HepG2 (cell line): ENCODE results near the gene PIGL. TPM values are rescaled to one million over a fixed set of nuclear protein-coding genes. Genes with fewer than 3 reads are reported as not detected.
A peak's percentile ranks its signal among the peaks of the same experiment; 100 is the strongest.

Experiments used
- ATAC-seq: fragments of 200-7000 bp; cut with Tn5 transposase; 3 replicates; pipeline ENCODE4 v1.9.1; 2020; ENCODE audit warnings: mild to moderate bottlenecking, moderate library complexity
- BruUV-seq: library from RNA; stranded (reverse); fragments of 400-500 nt; replicated peaks from 2 replicates; lab custom pipeline; 2021; lab: Mats Ljungman, UMichigan
- CTCF ChIA-PET: fragments of 300-600 bp; formaldehyde crosslinking; extraction: SDS; loops from one replicate; lab custom pipeline; 2021; ENCODE audit warnings: low total read pairs, inconsistent platforms, low intra/inter-chr PET ratio; lab: Yijun Ruan, JAX
- POLR2A ChIA-PET: fragments of 350-600 bp; sonication (Branson Sonifier 250); formaldehyde crosslinking; loops from one replicate; lab custom pipeline; 2020; ENCODE audit warnings: antibody characterized with exemption, inconsistent platforms; lab: Yijun Ruan, JAX
- DNase-seq: peaks from one replicate; pipeline ENCODE4 v3.0.0-alpha.2; 2015; ENCODE audit warnings: low spot score
- FAIRE-seq: peaks from 3 replicates; lab custom pipeline; 2011; peaks lifted over from hg19 to GRCh38; lab: Jason Lieb, UNC
- H2AFZ ChIP-seq: one replicate; pipeline ENCODE4 v1.6.1; 2011; ENCODE audit warnings: low read length, inconsistent platforms
- H3K27ac ChIP-seq: fragments of 300-600 bp; 3 replicates; pipeline ENCODE4 v1.8.0; 2011; ENCODE audit warnings: mixed run types, mild to moderate bottlenecking, mixed read lengths, low read length, inconsistent platforms; ENCODE audit not compliant: insufficient read depth; ENCODE audit errors: extremely low read length
- H3K27me3 ChIP-seq, 2 experiments: fragments of 200-600 bp in 1 of 2; 2 replicates in 1 of 2; 3 replicates in 1 of 2; pipeline versions ENCODE4 v1.6.0 to v1.8.0; 2011; ENCODE audit warnings: low read length in 2 of 2, mild to moderate bottlenecking in 2 of 2, moderate library complexity in 2 of 2, inconsistent platforms in 1 of 2; ENCODE audit not compliant: insufficient read depth in 2 of 2, control insufficient read depth in 1 of 2
- H3K36me3 ChIP-seq, 2 experiments: fragments of 200-600 bp in 1 of 2; replicated peaks in 1 of 2; 2 replicates in 1 of 2; 3 replicates in 1 of 2; pipeline versions ENCODE4 v1.5.1 to v1.8.0; 2011; ENCODE audit warnings: low read length in 2 of 2, inconsistent platforms in 1 of 2; ENCODE audit not compliant: insufficient read depth in 2 of 2, control insufficient read depth in 1 of 2
- H3K4me1 ChIP-seq: 2 replicates; pipeline ENCODE4 v1.5.1; 2012; ENCODE audit warnings: low read length, inconsistent platforms; ENCODE audit not compliant: insufficient read depth
- H3K4me2 ChIP-seq: 2 replicates; pipeline ENCODE4 v1.6.0; 2011; ENCODE audit warnings: low read depth, low read length, inconsistent platforms
- H3K4me3 ChIP-seq, 3 experiments: fragments of 200-600 bp in 1 of 3; sonication (generic), shearing (Covaris generic) in 1 of 3; replicated peaks in 1 of 3; 2 replicates each; pipeline ENCODE4 v1.5.1; 2011 to 2016; ENCODE audit warnings: low read length in 3 of 3, inconsistent platforms in 2 of 3, low read depth in 2 of 3, mild to moderate bottlenecking in 2 of 3, control low read depth in 1 of 3, mixed read lengths in 1 of 3; ENCODE audit not compliant: insufficient read depth in 1 of 3
- H3K79me2 ChIP-seq: one replicate; pipeline ENCODE4 v1.6.1; 2011; ENCODE audit warnings: low read length, inconsistent platforms; ENCODE audit not compliant: insufficient read depth
- H3K9ac ChIP-seq: 2 replicates; pipeline ENCODE4 v1.6.0; 2011; ENCODE audit warnings: mild to moderate bottlenecking, low read depth, low read length, inconsistent platforms; ENCODE audit not compliant: insufficient read depth
- H3K9me3 ChIP-seq: 2 replicates; pipeline ENCODE4 v1.5.1; 2012; ENCODE audit warnings: mild to moderate bottlenecking, low read length
- H4K20me1 ChIP-seq: 2 replicates; pipeline ENCODE4 v1.6.0; 2011; ENCODE audit warnings: inconsistent platforms, mild to moderate bottlenecking, low read length, moderate library complexity; ENCODE audit not compliant: insufficient read depth
- ARID5B ChIP-seq: IDR thresholded peaks from 2 replicates; pipeline ENCODE4 v1.4.0; 2020; ENCODE audit warnings: mild to moderate bottlenecking, missing genetic modification reagents
- BRCA1 ChIP-seq: sonication (generic); formaldehyde crosslinking; IDR thresholded peaks from 2 replicates; pipeline ENCODE4 v1.4.0; 2020; ENCODE audit warnings: missing genetic modification reagents
- DPF2 ChIP-seq: sonication (generic); formaldehyde crosslinking; IDR thresholded peaks from 2 replicates; pipeline ENCODE4 v1.4.0; 2020; ENCODE audit warnings: mild to moderate bottlenecking, low read depth, missing genetic modification reagents, borderline replicate concordance
- GATA4 ChIP-seq: sonication (generic); IDR thresholded peaks from 2 replicates; pipeline ENCODE4 v1.6.1; 2016; ENCODE audit warnings: antibody characterized with exemption, low read depth, borderline replicate concordance
- HDAC1 ChIP-seq: sonication (generic); formaldehyde crosslinking; IDR thresholded peaks from 2 replicates; pipeline ENCODE4 v1.5.1; 2020; ENCODE audit warnings: mild to moderate bottlenecking, missing genetic modification reagents
- HDAC2 ChIP-seq: sonication (generic); formaldehyde crosslinking; IDR thresholded peaks from 2 replicates; pipeline ENCODE4 v1.4.0; 2020; ENCODE audit warnings: missing genetic modification reagents
- HMGXB4 ChIP-seq, 2 experiments: sonication (generic) in 1 of 2; formaldehyde crosslinking in 1 of 2; IDR thresholded peaks; 2 replicates each; pipeline versions ENCODE4 v1.4.0 to v1.6.1; 2018 to 2020; ENCODE audit warnings: missing genetic modification reagents in 2 of 2, borderline replicate concordance in 1 of 2, low read depth in 1 of 2, mild to moderate bottlenecking in 1 of 2, missing biosample characterization in 1 of 2
- KAT7 ChIP-seq: IDR thresholded peaks from 2 replicates; pipeline ENCODE4 v1.6.1; 2018; ENCODE audit warnings: borderline replicate concordance, missing compliant biosample characterization
- KLF6 ChIP-seq: IDR thresholded peaks from 2 replicates; pipeline ENCODE4 v1.8.0; 2016; ENCODE audit warnings: missing biosample characterization, missing genetic modification reagents
- NCOR1 ChIP-seq: fragments of 200-600 bp; sonication (generic); IDR thresholded peaks from 2 replicates; pipeline ENCODE4 v1.7.0; 2017; ENCODE audit warnings: antibody characterized with exemption, low read length, borderline replicate concordance
- REPIN1 ChIP-seq: sonication (generic); formaldehyde crosslinking; IDR thresholded peaks from 2 replicates; pipeline ENCODE4 v1.8.0; 2022; ENCODE audit warnings: missing genetic modification reagents, low read depth, mild to moderate bottlenecking, borderline replicate concordance
- SPEN ChIP-seq: sonication (generic); formaldehyde crosslinking; IDR thresholded peaks from 2 replicates; pipeline ENCODE4 v1.5.1; 2020; ENCODE audit warnings: low read depth, mild to moderate bottlenecking, missing genetic modification reagents
- TFAP4 ChIP-seq: sonication (generic); IDR thresholded peaks from 2 replicates; pipeline ENCODE4 v1.6.1; 2016; ENCODE audit warnings: low read depth, borderline replicate concordance
- ZNF230 ChIP-seq: sonication (generic); formaldehyde crosslinking; IDR thresholded peaks from 2 replicates; pipeline ENCODE4 v1.4.0; 2020; ENCODE audit warnings: mild to moderate bottlenecking, missing genetic modification reagents
- ZNF788 ChIP-seq: sonication (generic); formaldehyde crosslinking; IDR thresholded peaks from 2 replicates; pipeline ENCODE4 v1.5.0; 2020; ENCODE audit warnings: mild to moderate bottlenecking, missing genetic modification reagents, borderline replicate concordance
- WGBS: methylation state at CpG from one replicate; pipeline ENCODE4 v1.1.6; 2017; ENCODE audit warnings: low lambda C conversion rate; 5-methylcytosine and 5-hydroxymethylcytosine counted together
- in situ Hi-C: cut with HindIII; loops from 2 replicates; pipeline ENCODE4 v1.10.0; 2017; ENCODE audit warnings: low pct_unique_long_range_greater_than_20kb; ENCODE audit not compliant: extremely low pct_ligation_motif_present
- intact Hi-C: fragments of 100-400 bp; cut with micrococcal nuclease; formaldehyde crosslinking; loops from one replicate; pipeline ENCODE4 v1.10.0; 2022; ENCODE audit not compliant: unreplicated experiment
- polyA plus RNA-seq, 8 experiments: library from polyadenylated mRNA; depleted of rRNA in 3 of 8; stranded (reverse) in 7 of 8; unstranded in 1 of 8; fragments of >200 nt; fragmentation: Illumina TruSeq in 4 of 8; extraction: Trizol in 4 of 8; gene quantifications; 2 replicates each; pipeline versions ENCODE4 v1.2.1 to v1.2.3, GENCODE V29; 2011 to 2016; ENCODE audit warnings: low read depth in 4 of 8, missing spikeins in 1 of 8, mixed read lengths in 1 of 8; ENCODE audit not compliant: insufficient read depth in 1 of 8
- total RNA-seq, 5 experiments: library from RNA; depleted of rRNA; stranded (reverse); fragments of >200 nt; fragmentation: Illumina TruSeq; extraction: Trizol; gene quantifications; 2 replicates each; pipeline ENCODE4 v1.2.3, GENCODE V29; 2016; ENCODE audit warnings: low read depth in 1 of 5

PIGL gene
- total and polyA plus RNA-seq, 2 of the 13 experiments (the other 11 are each of a cell fraction or from before 2014, with no cell fraction given) = 28.5 to 63.8 TPM

- ATAC-seq = peak; percentile 97
- Histone ChIP-seq H3K4me1 (peaks cover 55% of the 10 kb centered on the region), H3K9me3 (no peaks in the 10 kb centered on the region), H2AFZ (peak overlapping the region; percentile 68), H3K79me2 (no peaks in the 10 kb centered on the region), H3K4me2 (peak overlapping the region; percentile 66), H3K36me3 (peaks cover 0 to 11% of the 10 kb centered on the region in 2 experiments; a peak in 2 of 5 replicates), H3K27ac (peak overlapping the region; percentile 97), H3K4me3 (peak overlapping the region in 2 of 3 experiments; percentile 1 to 35; a peak in 2 of 6 replicates), H3K27me3 (no peaks in the 10 kb centered on the region), H3K9ac (peak overlapping the region; percentile 69), H4K20me1 (no peaks in the 10 kb centered on the region)
- TSS peak; percentile 90 for BruUV-seq
- peak; percentile 96 for FAIRE-seq
- intact Hi-C loops (loop anchor here (5.0 kb wide), 1 partner anchor 39 kb away; the partner anchor contains the start of gene CENPV), in situ Hi-C loops (no loop called here)
- WGBS = 12% methylated on average over 7 of the region's 7 CpGs
- ChIA-PET POLR2A (interaction anchor here (0.9 to 5.2 kb wide), 17 partner anchors 10 to 223 kb away, joined by 3 to 100 read pairs (median 8); partner anchors contain the start of genes CENPV, NCOR1, PIGL and UBB), CTCF (no interaction called here)
- DNase-seq = peak; percentile 94
- TF ChIP-seq SPEN (CRISPR knock-in tag) (peak; percentile 85; the same call in 1 of the 2 replicates), NCOR1 (peak; percentile 83; the same call in 1 of the 2 replicates), KLF6 (CRISPR knock-in tag) (0 out of 2 replicates have a peak, but pooled peaks have one; percentile 45), HDAC1 (CRISPR knock-in tag) (no peak), ZNF230 (CRISPR knock-in tag) (no peak), HDAC2 (CRISPR knock-in tag) (peak; percentile 70; the same call in 1 of the 2 replicates), BRCA1 (CRISPR knock-in tag) (no peak), ZNF788 (no peak), DPF2 (CRISPR knock-in tag) (peak; percentile 68; the same call in 1 of the 2 replicates), KAT7 (0 out of 2 replicates have a peak, but pooled peaks have one; percentile 51), HMGXB4 (CRISPR knock-in tag; IDR thresholded peaks at IDR 0.05; ENCODE audit: borderline replicate concordance in 1 of 2, low read depth in 1 of 2) (peak in 1 of 2 experiments; percentile 34; a peak in 1 of 4 replicates), GATA4 (0 out of 2 replicates have a peak, but pooled peaks have one; percentile 48), ARID5B (peak; percentile 82), TFAP4 (peak; percentile 89), REPIN1 (CRISPR knock-in tag) (peak; percentile 66; the same call in 1 of the 2 replicates)
Measured at GRCh38 chr17:16313139-16314090, 96.4 kb downstream of the PIGL start.
